ENCODE data around the gene TIMM17B. TPM values are rescaled to one million over a fixed set of nuclear protein-coding genes. Genes with fewer than 3 reads are reported as not detected.
"Not testable (repeated sequence)": the region's sequence is repeated elsewhere in the genome, so short reads cannot be mapped to it uniquely, and the experiment has no call there.

TIMM17B gene
- total RNA-seq, 1 donor from 2014 or later: 77.9 TPM

- ATAC-seq: no peak
- no peak for DNase-seq
- intact Hi-C loops (cut with micrococcal nuclease): no loop called here
These were observed 4.6 kb upstream of the TIMM17B start for GRCh38 chrX:48902135-48902534.

DNA sequence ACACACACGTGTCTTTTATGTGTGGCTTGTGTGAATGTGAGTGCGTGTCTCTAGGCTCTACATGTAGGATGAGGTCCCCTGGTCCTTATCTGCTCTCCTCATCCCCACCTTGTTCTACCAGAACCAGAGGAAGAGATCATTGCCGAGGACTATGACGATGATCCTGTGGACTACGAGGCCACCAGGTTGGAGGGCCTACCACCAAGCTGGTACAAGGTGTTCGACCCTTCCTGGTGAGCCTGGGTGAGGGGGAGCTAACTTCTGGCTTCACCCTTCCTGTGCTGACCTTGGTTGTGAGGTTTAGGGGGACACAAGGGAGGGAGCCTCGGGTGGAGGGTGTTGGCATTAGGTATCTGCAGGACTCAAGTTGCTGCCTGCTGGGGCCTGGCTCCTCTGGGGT lies 3.5 kb upstream of the TIMM17B start:
- intact Hi-C loops (cut with micrococcal nuclease): no loop called here
- DNase-seq: no peak
- no peak for ATAC-seq

DNA sequence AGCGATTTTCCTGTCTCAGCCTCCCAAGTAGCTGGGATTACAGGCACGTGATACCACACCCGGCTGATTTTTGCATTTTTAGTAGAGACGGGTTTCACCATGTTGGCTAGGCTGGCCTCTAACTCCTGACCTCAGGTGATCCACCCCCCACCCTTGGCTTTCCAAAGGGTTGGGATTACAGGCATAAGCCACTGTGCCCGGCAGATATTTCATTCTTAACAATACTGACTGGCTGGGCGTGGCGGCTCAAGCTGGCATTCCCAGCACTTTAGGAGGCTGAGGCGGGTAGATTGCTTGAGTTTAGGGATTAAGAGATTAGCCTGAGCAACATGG lies 1.5 kb upstream of the TIMM17B start:
- DNase-seq (no peak), ATAC-seq (no peak)
- intact Hi-C loops (cut with micrococcal nuclease): no loop called here

GRCh38 chrX:48897157-48897624 lies 377 bp downstream of the TIMM17B start:
- ATAC-seq (peak; percentile 70), DNase-seq (peak; percentile 76)
- intact Hi-C loops (cut with micrococcal nuclease): no loop called here

GRCh38 chrX:48896611-48897011 lies 957 bp downstream of the TIMM17B start:
- no peak for ATAC-seq
- intact Hi-C loops (cut with micrococcal nuclease): no loop called here
- DNase-seq: no peak

DNA sequence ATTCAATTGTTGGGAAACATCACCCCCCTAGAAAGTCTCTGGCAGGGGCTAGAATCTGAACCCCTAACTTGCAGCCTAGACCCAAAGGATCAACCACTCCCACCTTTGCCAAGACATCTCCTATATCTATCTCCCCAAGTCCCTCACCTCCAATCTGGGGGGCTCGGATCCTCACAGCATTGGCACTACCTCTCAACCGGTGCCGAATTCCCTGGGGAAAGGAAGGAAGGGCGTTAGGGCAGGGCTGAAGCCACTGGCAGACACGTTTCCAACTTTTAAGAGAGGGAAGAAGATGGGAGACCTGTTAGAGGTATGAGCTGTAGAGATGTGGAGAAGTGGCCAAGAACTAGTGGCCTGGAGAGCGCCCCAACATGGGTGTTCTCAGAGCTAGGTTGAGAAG lies 2.7 kb downstream of the TIMM17B start:
- intact Hi-C loops (cut with micrococcal nuclease): no loop called here
- DNase-seq: no peak
- no peak for ATAC-seq

- ATAC-seq (no peak), DNase-seq (no peak)
- intact Hi-C loops (cut with micrococcal nuclease): no loop called here
These were observed 3.8 kb downstream of the TIMM17B start for GRCh38 chrX:48893556-48894348.

GRCh38 chrX:48892896-48893295 lies 4.7 kb downstream of the TIMM17B start:
- intact Hi-C loops (cut with micrococcal nuclease): no loop called here
- ATAC-seq: no peak
- DNase-seq: no peak

GRCh38 chrX:48891402-48892288 lies 5.9 kb downstream of the TIMM17B start:
- peak; percentile 97 for ATAC-seq
- intact Hi-C loops (cut with micrococcal nuclease): no loop called here
- DNase-seq: peak; percentile 91

- peak; percentile 39 for DNase-seq
- intact Hi-C loops (cut with micrococcal nuclease): no loop called here
- ATAC-seq: peak; percentile 66
These were observed 6.6 kb downstream of the TIMM17B start for GRCh38 chrX:48890934-48891401.

GRCh38 chrX:48890296-48890925 lies 7.2 kb downstream of the TIMM17B start:
- intact Hi-C loops (cut with micrococcal nuclease): no loop called here
- DNase-seq (no peak), ATAC-seq (no peak)

- intact Hi-C loops (cut with micrococcal nuclease); DNase-seq; ATAC-seq: not testable (repeated sequence)
These were observed 11.0 kb downstream of the TIMM17B start for GRCh38 chrX:48886586-48886985.

GRCh38 chrX:48883729-48884128 lies 13.8 kb downstream of the TIMM17B start:
- intact Hi-C loops (cut with micrococcal nuclease): no loop called here
- no peak for DNase-seq
- no peak for ATAC-seq

- DNase-seq; intact Hi-C loops (cut with micrococcal nuclease); ATAC-seq: not testable (repeated sequence)
These were observed 20.6 kb downstream of the TIMM17B start for GRCh38 chrX:48876944-48877343.

DNA sequence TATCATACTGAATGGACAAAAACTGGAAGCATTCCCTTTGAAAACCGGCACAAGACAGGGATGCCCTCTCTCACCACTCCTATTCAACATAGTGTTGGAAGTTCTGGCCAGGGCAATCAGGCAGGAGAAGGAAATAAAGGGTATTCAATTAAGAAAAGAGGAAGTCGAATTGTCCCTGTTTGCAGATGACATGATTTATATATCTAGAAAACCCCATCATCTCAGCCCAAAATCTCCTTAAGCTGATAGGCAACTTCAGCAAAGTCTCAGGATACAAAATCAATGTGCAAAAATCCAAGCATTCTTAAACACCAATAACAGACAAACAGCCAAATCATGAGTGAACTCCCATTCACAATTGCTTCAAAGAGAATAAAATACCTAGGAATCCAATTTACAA lies 25.6 kb downstream of the TIMM17B start:
- DNase-seq; intact Hi-C loops (cut with micrococcal nuclease); ATAC-seq: not testable (repeated sequence)

- intact Hi-C loops (cut with micrococcal nuclease): no loop called here
- DNase-seq (no peak), ATAC-seq (no peak)
These were observed 33.4 kb downstream of the TIMM17B start for GRCh38 chrX:48864210-48864609.

DNA sequence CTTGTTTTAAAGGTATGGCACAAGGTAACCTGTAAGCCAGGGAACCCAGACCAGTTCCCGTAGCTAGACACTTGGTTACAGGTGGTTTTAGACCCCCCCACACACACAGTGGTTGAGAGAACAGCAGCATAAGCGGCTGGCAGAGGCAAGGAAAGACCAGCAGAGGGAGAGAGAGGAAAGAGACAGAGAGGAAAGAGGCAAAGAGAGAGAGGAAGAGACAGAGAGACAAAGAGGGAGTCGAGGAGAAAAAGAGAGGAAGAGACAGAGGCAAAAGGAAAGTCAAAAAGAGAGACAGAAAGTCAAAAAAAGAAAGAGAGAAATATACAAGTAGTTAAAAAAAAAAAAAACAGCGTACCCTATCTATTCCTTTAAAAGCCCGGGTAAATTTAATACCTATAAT lies 42.7 kb downstream of the TIMM17B start:
- no peak for DNase-seq
- intact Hi-C loops (cut with micrococcal nuclease): no loop called here

DNA sequence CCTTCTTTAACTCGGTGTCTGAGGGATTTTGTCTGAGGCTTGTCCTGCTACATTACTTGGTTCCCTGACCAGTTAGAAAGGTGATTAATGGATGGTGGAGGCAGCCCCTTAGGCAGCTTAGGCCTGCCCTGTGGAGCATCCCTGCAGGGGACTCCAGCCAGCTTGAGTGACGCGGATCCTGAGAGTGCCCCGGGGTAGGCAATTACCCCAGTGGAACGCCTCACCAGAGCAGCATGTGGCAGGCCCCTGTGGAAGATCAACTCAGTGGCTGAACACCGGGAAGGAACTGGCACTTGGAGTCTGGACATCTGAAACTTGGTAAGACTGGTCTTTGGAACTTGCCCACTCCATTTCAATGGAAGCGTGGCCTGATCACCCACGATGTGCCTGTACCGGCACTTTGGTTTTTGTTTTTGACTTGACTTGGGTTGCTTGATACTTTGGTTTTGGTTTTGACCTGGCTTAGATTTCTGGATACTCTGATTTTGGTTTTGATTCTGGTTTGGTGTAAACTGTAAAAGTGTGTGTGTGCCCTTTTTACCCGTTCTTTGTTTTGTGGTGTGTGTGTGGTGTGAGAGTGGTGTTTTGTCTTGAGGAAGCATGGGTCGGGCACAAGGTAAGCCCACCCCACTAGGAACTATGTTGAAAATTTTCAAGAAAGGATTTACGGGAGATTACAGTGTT lies 43.3 kb downstream of the TIMM17B start:
- ATAC-seq; intact Hi-C loops (cut with micrococcal nuclease): not testable (repeated sequence)

More for the DNA sequence above, 42.7 kb downstream of the TIMM17B start:
- ATAC-seq: no peak

GRCh38 chrX:48853494-48853893 lies 44.1 kb downstream of the TIMM17B start:
- intact Hi-C loops (cut with micrococcal nuclease); DNase-seq; ATAC-seq: not testable (repeated sequence)

More for the DNA sequence above, 43.3 kb downstream of the TIMM17B start:
- DNase-seq: not testable (repeated sequence)
